ENCODE measurements around the gene SLTM. TPM values are rescaled to one million over a fixed set of nuclear protein-coding genes. Genes with fewer than 3 reads are reported as not detected.

Gene SLTM
- 46.4 and 65.9 TPM in 2 replicates for total RNA-seq

GRCh38 chr15:58933281-58934113 lies at the start of gene SLTM:
Gene SLTM (minus strand): TSS chr15:58933679. CDS start chr15:58933565, 114 bp downstream.

Small RNA genes lying within 50 kb of the gene (small RNA-seq; reads per million reads assigned to genes)
- gene ZNF444P1, result 0.08 reads per million

Other genes starting within 250 kb of the SLTM start
- 135 and 203 TPM in 2 replicates for gene ADAM10, start 184.0 kb downstream of the SLTM start, total RNA-seq
- 7.5 and 13.2 TPM in 2 replicates for gene MINDY2, start 162.4 kb downstream of the SLTM start, total RNA-seq
- gene RNF111, start 54.0 kb upstream of the SLTM start, total RNA-seq, result 33.7 and 41.5 TPM in 2 replicates
- 22.5 and 35.7 TPM in 2 replicates for gene CCNB2, start 171.5 kb upstream of the SLTM start, total RNA-seq

Data from vein endothelial cell (primary cell).